GM19035 (cell line): ENCODE data around the gene CAMKV.

Experiments used
- ATAC-seq: cut with Tn5 transposase; IDR thresholded peaks from one replicate; pipeline ENCODE4 v1.9.1; 2021; ENCODE audit not compliant: unreplicated experiment

The CAMKV gene

DNA sequence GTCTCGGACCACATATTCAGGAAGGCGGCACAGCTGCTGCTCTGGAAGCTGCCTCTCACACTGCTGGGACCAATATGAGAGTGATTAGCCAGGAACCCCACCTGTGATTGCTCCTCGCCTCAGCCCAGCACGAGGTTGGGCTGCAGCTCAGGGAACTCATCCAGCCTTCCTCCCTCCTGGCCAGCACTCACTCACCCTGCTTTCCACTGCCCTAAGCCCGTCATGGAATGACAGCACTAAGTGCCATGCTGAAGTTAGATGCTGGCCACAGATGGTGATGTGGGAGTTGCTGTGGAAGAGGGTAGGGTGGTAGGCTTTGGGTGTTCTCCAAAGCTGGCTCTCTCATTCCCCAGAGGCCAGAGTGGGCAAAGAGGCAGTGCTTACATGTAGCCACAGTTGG is 26.6 kb upstream of the CAMKV start:
- no peak for ATAC-seq

- no peak for ATAC-seq
Measured at GRCh38 chr3:49895791-49896190, 26.1 kb upstream of the CAMKV start.

GRCh38 chr3:49889296-49889695 is 19.6 kb upstream of the CAMKV start:
- ATAC-seq = no peak

GRCh38 chr3:49886922-49887265 is 17.2 kb upstream of the CAMKV start:
- ATAC-seq = no peak

GRCh38 chr3:49883998-49884397 is 14.3 kb upstream of the CAMKV start:
- no peak for ATAC-seq

DNA sequence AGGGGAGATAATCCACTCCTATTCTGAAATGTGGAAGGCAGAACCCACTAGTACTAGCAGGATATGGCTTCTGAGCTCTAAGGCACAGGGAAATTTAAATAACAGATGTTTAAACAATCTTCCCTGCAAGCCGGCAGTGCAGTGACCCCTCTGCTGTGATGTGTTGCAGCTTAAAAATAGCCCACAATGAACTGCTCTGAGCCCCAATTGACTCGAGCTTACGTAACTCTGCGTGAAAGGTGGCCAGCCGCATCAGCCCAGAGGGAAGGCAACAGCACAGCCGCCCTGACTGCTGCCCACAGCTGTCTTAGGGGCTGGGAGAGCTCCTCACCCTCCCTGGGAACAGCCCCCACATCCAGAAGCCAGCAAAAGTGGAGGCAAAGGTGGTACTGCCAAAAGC is 12.5 kb upstream of the CAMKV start:
- ATAC-seq = no peak

DNA sequence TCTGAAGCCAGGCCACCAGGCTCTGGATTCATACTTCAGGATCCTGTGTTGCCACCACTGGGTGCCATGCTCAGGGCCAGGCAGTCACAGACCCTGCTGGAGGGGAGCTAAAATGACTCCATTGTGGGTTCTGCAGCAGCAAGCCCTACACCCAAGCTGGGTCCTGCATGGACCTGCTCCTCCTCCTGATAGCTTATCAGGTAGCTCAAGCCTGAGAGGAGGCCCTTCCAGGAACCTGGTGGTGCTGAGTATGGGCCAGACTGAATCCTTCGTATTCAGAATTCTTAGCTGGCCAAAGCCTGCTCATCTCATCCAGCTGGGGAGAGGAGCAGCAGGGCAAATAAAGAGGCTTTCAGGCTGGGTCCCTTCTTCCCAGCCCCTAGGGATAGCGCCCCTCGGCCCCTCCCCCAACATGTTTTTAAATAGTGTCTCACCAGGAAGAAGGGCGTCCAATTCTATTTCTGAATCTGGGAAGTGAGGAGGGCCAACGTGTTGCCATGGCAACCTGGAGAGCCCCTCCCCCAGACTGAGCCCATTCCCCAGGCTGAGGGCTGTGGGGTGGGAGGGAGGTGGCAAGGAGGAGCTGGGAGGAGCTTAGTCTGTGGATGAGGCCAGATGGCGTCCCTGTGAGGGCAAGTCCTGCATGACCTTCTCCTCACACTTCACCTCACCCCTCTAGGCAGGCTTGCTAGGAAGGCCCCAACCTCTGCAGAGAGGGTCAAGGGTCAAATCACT is 11.0 kb upstream of the CAMKV start:
- no peak for ATAC-seq

DNA sequence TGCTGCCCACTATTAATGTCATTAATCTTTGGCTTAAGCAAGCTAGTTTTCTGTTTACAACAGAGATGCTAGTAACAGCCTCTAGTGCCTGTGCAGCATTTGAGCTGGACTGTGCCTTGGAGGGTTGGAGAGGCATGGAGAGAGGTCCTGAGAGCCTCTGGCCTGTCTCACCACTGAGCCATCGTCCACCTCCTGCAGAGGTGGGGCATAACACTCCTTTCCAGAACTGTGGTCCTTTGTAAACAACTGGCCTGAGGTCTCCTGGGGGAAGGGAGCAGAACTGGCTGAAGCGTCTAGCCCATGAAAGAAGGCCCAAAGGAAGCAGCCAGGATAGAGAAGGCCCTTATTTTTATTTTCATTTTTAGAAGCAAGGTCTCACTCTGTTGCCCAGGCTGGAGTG is 10.0 kb upstream of the CAMKV start:
- ATAC-seq = no peak

DNA sequence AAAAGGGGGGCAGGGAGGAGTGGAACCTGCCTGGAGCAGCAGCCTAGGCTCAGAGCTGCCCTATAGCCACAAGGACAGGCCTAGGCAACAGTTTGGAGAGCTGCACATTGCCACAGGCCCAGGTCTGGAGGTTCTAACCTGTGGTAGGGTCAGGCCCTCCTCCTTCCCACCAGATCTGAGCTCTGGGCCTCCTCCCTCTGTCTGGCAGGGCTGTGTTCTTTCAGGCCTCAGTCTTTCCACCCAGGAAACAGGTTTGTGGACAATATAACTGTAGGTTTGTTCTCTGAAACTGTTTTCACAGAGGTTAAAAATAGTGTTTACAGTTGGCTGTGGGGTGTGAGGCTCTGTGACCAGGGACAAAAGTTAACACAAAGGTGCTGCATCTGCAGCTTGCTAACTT is 9.0 kb upstream of the CAMKV start:
- no peak for ATAC-seq

- no peak for ATAC-seq
Measured at GRCh38 chr3:49877716-49878115, 8.0 kb upstream of the CAMKV start.

DNA sequence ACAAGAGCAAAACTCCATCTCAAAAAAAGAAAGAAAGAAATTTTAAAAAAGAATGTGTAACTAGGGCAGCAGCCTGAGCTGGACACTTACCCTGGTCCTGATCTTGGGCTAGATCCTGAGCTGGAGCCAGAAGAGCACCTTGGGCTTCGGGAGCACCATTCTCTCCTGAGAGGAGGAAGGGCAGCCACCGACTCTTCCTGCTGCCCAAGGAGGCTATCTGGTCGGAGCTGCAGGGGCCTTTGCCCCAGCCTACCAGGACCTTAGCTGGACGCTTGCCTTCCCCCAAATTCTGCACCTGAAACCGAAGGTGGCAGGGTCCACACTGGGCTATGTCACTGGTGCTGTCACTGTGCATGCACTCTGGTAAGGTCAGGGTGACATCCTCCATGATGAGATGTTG is 6.9 kb upstream of the CAMKV start:
- ATAC-seq = no peak

DNA sequence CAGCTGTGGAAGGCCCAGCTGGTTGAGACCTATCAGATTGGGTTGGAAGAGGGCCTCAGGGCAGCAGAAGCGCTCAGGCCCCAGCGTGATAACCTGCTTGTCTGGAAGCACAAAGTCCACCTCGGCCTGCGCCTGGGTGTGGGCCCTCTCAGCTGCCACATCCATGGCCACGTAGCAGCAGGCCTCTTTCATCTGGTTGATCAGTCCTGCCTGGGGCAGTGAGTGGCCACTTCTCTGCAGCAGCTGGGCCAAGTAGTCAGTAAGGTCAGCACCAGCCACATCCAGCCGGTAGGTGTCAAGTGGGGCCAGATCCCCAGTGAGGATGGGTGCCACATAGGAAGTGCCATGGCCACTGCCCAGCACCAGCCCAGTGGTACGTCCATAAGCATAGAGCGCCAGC is 3.9 kb upstream of the CAMKV start:
- no peak for ATAC-seq

DNA sequence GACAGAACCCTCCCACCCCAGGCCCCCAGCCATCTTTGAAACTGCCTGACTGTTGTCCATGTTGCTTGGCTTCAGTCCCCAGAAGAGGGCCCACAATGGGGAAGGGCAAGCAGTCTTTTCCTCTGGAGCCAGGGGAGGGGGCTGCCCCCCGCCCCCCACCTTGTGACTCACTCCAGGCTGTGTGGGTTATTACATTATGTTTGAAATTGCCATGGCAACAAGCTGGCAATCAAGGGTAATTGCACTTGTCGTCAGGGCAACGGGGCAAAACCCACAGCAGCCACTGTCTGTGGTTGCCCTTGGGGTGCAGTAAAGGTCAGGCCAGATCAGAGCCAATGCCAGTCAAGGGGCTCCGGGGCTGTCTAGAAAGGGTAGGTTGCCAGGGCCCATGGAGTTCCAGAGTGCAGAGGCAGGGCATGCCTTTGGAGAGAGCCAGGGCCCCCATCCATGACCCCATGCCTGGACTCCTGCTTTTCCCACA is 3.1 kb upstream of the CAMKV start:
- ATAC-seq = no peak

DNA sequence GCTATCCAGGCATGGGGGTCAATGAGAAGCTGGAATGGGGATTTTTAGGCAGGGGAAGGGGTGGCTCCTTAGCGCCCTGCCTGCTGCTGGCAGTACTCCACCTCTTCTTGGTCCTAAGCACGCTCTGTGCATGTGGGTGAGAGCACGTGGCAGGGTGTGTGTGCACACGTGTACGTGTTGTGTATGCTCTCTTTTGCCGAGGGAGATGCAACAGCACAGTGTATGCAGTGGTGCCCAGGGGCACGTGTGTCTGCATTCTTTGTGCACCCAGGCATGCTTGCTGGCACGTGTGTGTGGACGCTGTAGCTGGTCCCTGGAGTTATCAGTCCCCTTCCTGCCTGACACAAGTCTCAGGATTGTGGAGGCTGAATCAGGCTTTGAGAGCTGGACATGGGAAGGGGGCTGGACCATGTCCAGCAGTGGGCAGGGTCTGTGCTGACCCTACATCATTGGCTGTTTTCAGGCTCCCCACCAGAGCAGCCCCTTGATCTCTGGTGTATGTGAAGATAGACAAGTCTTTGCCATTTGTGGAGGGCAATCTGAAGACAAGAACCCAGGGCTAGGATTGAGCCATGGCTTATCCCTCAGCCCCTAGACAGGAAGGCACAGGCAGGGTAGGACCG is 1.9 kb upstream of the CAMKV start:
- ATAC-seq = no peak

DNA sequence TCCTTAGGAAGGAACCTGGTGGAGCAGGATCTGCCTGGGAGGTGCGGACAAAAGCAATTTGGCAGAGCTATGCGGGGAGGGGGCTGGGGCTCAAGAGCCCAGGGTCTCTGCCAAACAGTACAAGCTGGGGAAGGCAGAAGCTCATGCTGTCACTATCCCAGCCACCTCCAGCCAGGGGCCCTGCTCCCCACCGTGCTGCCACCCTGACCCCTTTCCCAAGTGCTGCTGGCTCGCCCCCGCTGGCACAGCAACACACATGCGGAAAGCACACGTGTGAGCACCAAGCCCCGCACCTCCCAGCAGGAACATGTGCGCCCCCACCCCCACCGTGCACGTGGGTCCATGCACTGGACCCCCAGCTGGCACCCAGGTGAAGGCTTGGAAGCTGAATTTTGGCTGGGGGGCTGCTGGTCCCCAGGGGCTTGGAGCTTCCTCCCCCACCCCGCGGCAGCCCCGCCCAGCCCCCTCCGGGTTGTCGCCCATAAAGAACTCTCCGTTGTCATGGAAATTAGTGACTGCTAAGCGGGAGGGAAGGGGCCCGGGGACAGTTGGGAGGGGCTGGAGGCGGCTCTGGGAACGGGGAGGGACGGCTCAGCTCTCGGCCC is 742 bp downstream of the CAMKV start:
- ATAC-seq = no peak

- no peak for ATAC-seq
Measured at GRCh38 chr3:49867871-49868321, 1.8 kb downstream of the CAMKV start.

DNA sequence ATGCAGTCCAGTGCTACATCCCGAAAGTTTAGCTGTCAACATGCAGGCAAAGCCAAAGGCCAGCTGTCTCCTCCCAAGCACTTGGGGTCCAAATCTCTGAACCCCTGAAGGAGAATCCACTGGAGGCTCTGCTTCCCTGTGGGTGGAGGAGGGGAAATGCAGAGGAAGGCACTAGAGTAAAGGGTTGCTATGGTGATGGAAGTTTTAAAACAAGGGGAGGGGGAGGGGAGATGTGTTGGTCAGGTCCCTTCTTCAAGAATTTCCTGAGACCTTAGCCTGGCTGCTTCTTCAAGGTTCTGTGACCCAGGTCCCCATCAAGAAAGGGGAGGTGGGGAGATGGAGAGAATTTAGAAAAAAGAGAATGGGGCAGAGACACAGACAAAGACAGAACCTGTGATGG is 2.3 kb downstream of the CAMKV start:
- no peak for ATAC-seq

DNA sequence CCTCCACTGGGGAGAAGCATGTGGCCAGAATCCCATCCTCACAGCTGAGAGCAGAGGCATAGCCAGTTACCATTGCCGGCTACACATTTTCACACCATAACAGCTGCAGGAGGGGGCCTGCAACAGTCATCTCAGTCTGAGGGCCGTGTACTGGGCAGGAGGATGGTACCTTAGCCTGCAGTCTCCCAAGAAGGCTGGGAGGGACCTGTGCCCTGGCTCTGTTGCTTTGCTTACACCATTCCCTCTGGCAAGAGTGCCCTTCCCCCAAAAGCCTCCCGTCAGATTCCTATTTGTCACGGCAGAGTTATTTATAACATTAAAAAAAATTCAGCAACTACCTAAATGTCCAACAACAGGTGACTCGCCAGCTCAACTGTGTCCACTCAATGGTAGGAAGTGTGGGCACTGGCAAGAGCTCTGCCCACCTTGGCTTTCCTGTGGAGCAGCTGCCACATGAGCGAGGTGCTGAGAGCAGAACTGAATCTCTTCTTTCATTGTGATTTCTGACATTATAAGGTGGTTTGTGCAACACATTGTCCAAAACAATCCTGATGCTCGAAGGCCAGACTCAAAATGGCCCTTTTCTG is 4.4 kb downstream of the CAMKV start:
- no peak for ATAC-seq

GRCh38 chr3:49864505-49864904 is 5.2 kb downstream of the CAMKV start:
- ATAC-seq = no peak

DNA sequence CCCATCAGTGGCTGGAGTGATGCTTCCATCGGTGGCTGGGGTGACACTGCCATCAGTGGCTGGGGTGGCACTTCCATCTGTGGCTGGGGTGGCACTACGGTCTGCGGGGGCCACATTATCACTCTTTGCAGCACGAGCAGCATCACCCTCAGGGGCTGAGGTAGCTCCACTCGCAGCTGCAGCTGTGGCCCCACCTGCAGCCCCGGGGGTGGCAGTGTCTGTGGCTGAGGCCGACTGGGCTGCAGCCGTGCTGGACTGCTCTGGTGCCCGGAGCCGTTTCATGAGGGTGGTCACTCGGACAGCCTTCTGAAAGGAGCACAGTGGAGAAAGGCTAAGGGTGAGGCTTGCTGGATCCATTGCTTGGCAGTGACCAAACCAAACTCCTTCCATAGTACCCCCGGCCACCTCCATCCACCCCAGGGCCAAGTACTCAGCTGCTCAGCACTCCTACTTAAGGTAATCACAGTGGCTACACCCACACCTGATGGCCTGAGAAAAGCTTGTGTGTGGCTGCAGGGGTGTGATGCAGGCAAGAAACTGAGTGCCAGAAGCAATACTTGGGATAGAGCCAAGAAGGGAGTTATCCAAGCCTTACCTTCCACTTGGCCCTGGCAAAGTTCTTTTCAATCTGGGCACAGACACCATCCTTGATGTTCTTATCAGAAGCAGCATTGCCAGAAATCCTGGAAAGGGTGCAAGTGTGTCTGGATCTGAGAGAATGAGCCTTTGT is 10.0 kb downstream of the CAMKV start:
- ATAC-seq = no peak
